ENCODE measurements around the gene SDHAF1. TPM values are rescaled to one million over a fixed set of nuclear protein-coding genes. Genes with fewer than 3 reads are reported as not detected.

SDHAF1 gene
- total and polyA plus RNA-seq, 2 of the 8 experiments (the other 6 are each of a cell fraction or from before 2014, with no cell fraction given), result 16.0 to 21.3 TPM

GRCh38 chr19:35949131-35949530, 45.9 kb upstream of the SDHAF1 start:
- H4K8ac ChIP-seq (ENCODE audit: extremely low read depth, insufficient read depth, low read length), result no peak overlapping the region
- no peaks in the 10 kb centered on the region for H3K79me1 ChIP-seq (ENCODE audit: low read depth, low read length)
- H2BK15ac ChIP-seq (ENCODE audit: low read length), result no peak overlapping the region
- no peak overlapping the region for H3K27ac ChIP-seq (ENCODE audit: low read depth, low read length)
- 0 out of 7 replicates have a peak, but pooled peaks cover 0 to 3% (median 0%) of the 10 kb centered on the region in 4 experiments for H3K27me3 ChIP-seq (replicated peaks in 1 of 4; ENCODE audit: control insufficient read depth in 3 of 4, extremely low read depth in 1 of 4, insufficient read depth in 3 of 4, low read length in 3 of 4)
- no peaks in the 10 kb centered on the region for H3K9me3 ChIP-seq (ENCODE audit: insufficient read depth in 2 of 2, low read depth in 1 of 2, low read length in 1 of 2)
- H3K79me2 ChIP-seq (ENCODE audit: control insufficient read depth in 1 of 2, insufficient read depth in 2 of 2, low read length in 2 of 2), result no peaks in the 10 kb centered on the region
- H3K4ac ChIP-seq (replicated peaks; ENCODE audit: insufficient read length, low read depth, low read length), result no peak overlapping the region
- no peak overlapping the region for H2AFZ ChIP-seq (ENCODE audit: low read length)
- FAIRE-seq (no peak), DNase-seq (ENCODE audit: low read depth in 1 of 2, low spot score in 2 of 2) (no peak)
- no peak overlapping the region for H3K18ac ChIP-seq (ENCODE audit: extremely low read depth, low read length)
- no peak overlapping the region for H4K91ac ChIP-seq (replicated peaks; ENCODE audit: insufficient read length, low read length)
- H2AK5ac ChIP-seq (ENCODE audit: low read depth, low read length), result 0 out of 2 replicates have a peak overlapping the region, but pooled peaks have one; percentile 65
- no peak overlapping the region for H2BK12ac ChIP-seq (ENCODE audit: low read depth, low read length)
- H2BK120ac ChIP-seq (replicated peaks; ENCODE audit: low read depth, low read length), result no peak overlapping the region
- CTCF ChIA-PET (ENCODE audit: partially characterized antibody), result interaction anchor here (0.7 to 1.7 kb wide), 9 partner anchors 9 to 98 kb away, joined by 3 to 11 read pairs (median 3); no protein-coding TSS in a partner anchor
- H3K36me3 ChIP-seq (ENCODE audit: control insufficient read depth in 2 of 4, insufficient read depth in 4 of 4, low read length in 3 of 4), result peaks cover 0 to 5% (median 2%) of the 10 kb centered on the region in 4 experiments; a peak in 1 of 8 replicates
- no peak overlapping the region for H3K14ac ChIP-seq (ENCODE audit: insufficient read length)
- H4K20me1 ChIP-seq (replicated peaks in 1 of 2; ENCODE audit: control insufficient read depth in 1 of 2, insufficient read depth in 2 of 2, low read length in 2 of 2), result peaks cover 0 to 9% of the 10 kb centered on the region in 2 experiments
- H3K23me2 ChIP-seq (ENCODE audit: low read depth, low read length), result 0 out of 2 replicates have a peak, but pooled peaks cover 1% of the 10 kb centered on the region
- H3K4me3 ChIP-seq (ENCODE audit: extremely low read depth in 1 of 4, insufficient read depth in 2 of 4, low read depth in 3 of 4, low read length in 4 of 4), result no peak overlapping the region
- peak overlapping the region; percentile 26; the same call in 1 of the 2 replicates for H2BK5ac ChIP-seq (ENCODE audit: low read depth, low read length)
- no peak overlapping the region for H3K56ac ChIP-seq (replicated peaks; ENCODE audit: insufficient read length, low read depth, low read length)
- POLR2A ChIA-PET (ENCODE audit: partially characterized antibody), result interaction anchor here (0.6 to 1.0 kb wide), 2 partner anchors 14 to 82 kb away, joined by 3 to 4 read pairs; no protein-coding TSS in a partner anchor
- 58% methylated on average over 2 of the region's 2 CpGs; no CpG with 5 or more reads in 1 of the 2 experiments for WGBS, 2 experiments (ENCODE audit: extremely low coverage in 1 of 2, insufficient coverage in 1 of 2, insufficient read length in 1 of 2, insufficient replicate concordance in 2 of 2, low coverage in 1 of 2, low lambda C conversion rate in 2 of 2, missing lambda C conversion rate in 1 of 2)
- H3K9ac ChIP-seq (replicated peaks in 1 of 4; ENCODE audit: extremely low read depth in 1 of 4, low read depth in 3 of 4, low read length in 3 of 4), result no peak overlapping the region
- peaks cover 0 to 3% (median 1%) of the 10 kb centered on the region in 4 experiments; a peak in 2 of 7 replicates for H3K4me1 ChIP-seq (replicated peaks in 1 of 4; ENCODE audit: control insufficient read depth in 3 of 4, insufficient read depth in 4 of 4, low read length in 3 of 4)
- 0 out of 2 replicates have a peak overlapping the region, but pooled peaks have one; percentile 48 for H2BK20ac ChIP-seq (ENCODE audit: low read length)
- H3K4me2 ChIP-seq (ENCODE audit: insufficient read depth in 1 of 2, low read depth in 2 of 2, low read length in 2 of 2), result no peak overlapping the region
- no peak overlapping the region for H3K23ac ChIP-seq (ENCODE audit: insufficient read length)
- no peak overlapping the region for H4K5ac ChIP-seq (ENCODE audit: insufficient read length, low read depth, low read length)
- TF ChIP-seq RAD21 (IDR thresholded peaks at IDR 0.05 in 1 of 2, conservative IDR thresholded peaks at IDR 0.05 in 1 of 2; ENCODE audit: low read depth in 2 of 2, low read length in 2 of 2), result no peak
- TF ChIP-seq TEAD4 (IDR thresholded peaks at IDR 0.05; ENCODE audit: low read depth, low read length), result no peak
- no peak for TF ChIP-seq PHF8 (conservative IDR thresholded peaks at IDR 0.05; ENCODE audit: low read depth, low read length)
- TF ChIP-seq ATF2 (IDR thresholded peaks at IDR 0.05; ENCODE audit: low read length), result no peak
- no peak for TF ChIP-seq GABPA (IDR thresholded peaks at IDR 0.05; ENCODE audit: borderline replicate concordance, insufficient read depth, low read length)
- TF ChIP-seq GTF2F1 (IDR thresholded peaks at IDR 0.05; ENCODE audit: borderline replicate concordance, low read depth, low read length), result no peak
- TF ChIP-seq E2F6 (IDR thresholded peaks at IDR 0.05), result no peak
- TF ChIP-seq CHD1 (IDR thresholded peaks at IDR 0.05; ENCODE audit: low read depth, low read length), result no peak
- TF ChIP-seq KDM4A (IDR thresholded peaks at IDR 0.05; ENCODE audit: low read depth, low read length, severe bottlenecking), result no peak
- TF ChIP-seq SP2 (IDR thresholded peaks at IDR 0.05; ENCODE audit: low read length), result no peak

All from H1 (cell line).